Testis (tissue), 2 donors: Measurements from ENCODE around the gene ZNF500.

Experiments used
- POLR2A ChIP-seq: fragments of 450-650 bp; IDR thresholded peaks from one replicate; pipeline ENCODE4 v1.6.1; 2017; ENCODE audit warnings: antibody characterized with exemption, mild to moderate bottlenecking, moderate library complexity
- TF ChIP-seq, protein P1 (sequence below), 3 experiments: fragments of 450-650 bp in 2 of 3; fragments of 200-600 bp in 1 of 3; sonication (generic) in 1 of 3; IDR thresholded peaks; one replicate each; pipeline ENCODE4 v1.5.1; 2016 to 2019; ENCODE audit warnings: antibody characterized with exemption in 3 of 3, mild to moderate bottlenecking in 2 of 3, moderate library complexity in 1 of 3

DNA sequence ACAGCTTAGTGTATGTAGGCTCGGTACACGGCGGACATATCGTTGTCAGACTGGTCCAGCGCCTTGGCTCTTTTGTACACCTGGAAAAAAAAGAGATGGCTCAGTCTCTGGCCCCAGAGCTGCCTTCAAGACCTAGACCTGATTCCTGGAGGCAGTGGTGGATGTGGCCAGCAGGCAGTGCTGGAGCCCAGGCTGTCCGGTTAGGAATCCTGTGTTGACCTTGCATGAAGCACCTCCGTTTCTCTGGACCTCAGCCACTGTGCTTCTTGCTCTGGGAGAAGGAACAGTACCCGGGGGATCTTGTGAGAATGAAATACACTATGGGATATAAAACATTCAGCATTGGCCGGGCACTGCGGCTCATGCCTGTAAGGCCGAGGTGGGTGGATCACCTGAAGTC is 38.3 kb upstream of the ZNF500 start:
- TF ChIP-seq, protein P1, sequence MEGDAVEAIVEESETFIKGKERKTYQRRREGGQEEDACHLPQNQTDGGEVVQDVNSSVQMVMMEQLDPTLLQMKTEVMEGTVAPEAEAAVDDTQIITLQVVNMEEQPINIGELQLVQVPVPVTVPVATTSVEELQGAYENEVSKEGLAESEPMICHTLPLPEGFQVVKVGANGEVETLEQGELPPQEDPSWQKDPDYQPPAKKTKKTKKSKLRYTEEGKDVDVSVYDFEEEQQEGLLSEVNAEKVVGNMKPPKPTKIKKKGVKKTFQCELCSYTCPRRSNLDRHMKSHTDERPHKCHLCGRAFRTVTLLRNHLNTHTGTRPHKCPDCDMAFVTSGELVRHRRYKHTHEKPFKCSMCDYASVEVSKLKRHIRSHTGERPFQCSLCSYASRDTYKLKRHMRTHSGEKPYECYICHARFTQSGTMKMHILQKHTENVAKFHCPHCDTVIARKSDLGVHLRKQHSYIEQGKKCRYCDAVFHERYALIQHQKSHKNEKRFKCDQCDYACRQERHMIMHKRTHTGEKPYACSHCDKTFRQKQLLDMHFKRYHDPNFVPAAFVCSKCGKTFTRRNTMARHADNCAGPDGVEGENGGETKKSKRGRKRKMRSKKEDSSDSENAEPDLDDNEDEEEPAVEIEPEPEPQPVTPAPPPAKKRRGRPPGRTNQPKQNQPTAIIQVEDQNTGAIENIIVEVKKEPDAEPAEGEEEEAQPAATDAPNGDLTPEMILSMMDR (IDR thresholded peaks at IDR 0.05): no peak
- TF ChIP-seq POLR2A: no peak
